HepG2 (cell line): ENCODE data around the gene CTCF. TPM values are rescaled to one million over a fixed set of nuclear protein-coding genes. Genes with fewer than 3 reads are reported as not detected.

Source experiments
- HMGA1 ChIP-seq: sonication (generic); formaldehyde crosslinking; conservative IDR thresholded peaks from 2 replicates; pipeline ENCODE4 v1.4.0; 2020; ENCODE audit warnings: missing genetic modification reagents
- KAT7 ChIP-seq: IDR thresholded peaks from 2 replicates; pipeline ENCODE4 v1.6.1; 2018; ENCODE audit warnings: borderline replicate concordance, missing compliant biosample characterization
- KLF11 ChIP-seq: IDR thresholded peaks from 2 replicates; pipeline ENCODE4 v1.6.1; 2016; ENCODE audit warnings: missing compliant biosample characterization
- MED13 ChIP-seq: sonication (generic); formaldehyde crosslinking; IDR thresholded peaks from 2 replicates; pipeline ENCODE4 v1.5.0; 2020; ENCODE audit warnings: missing genetic modification reagents
- MIER3 ChIP-seq: IDR thresholded peaks from 2 replicates; pipeline ENCODE4 v1.6.1; 2016; ENCODE audit warnings: missing compliant biosample characterization, borderline replicate concordance
- PREB ChIP-seq: sonication (generic); formaldehyde crosslinking; IDR thresholded peaks from 2 replicates; pipeline ENCODE4 v1.4.0; 2020; ENCODE audit warnings: missing genetic modification reagents
- SMAD3 ChIP-seq: sonication (generic); formaldehyde crosslinking; IDR thresholded peaks from 2 replicates; pipeline ENCODE4 v1.4.0; 2020; ENCODE audit warnings: missing genetic modification reagents
- SP5 ChIP-seq: IDR thresholded peaks from 2 replicates; pipeline ENCODE4 v1.6.1; 2016; ENCODE audit warnings: low read depth, borderline replicate concordance
- THAP9 ChIP-seq: sonication (generic); formaldehyde crosslinking; IDR thresholded peaks from 2 replicates; pipeline ENCODE4; 2020; ENCODE audit warnings: missing genetic modification reagents, mild to moderate bottlenecking, borderline replicate concordance
- THYN1 ChIP-seq: sonication (generic); formaldehyde crosslinking; IDR thresholded peaks from 2 replicates; pipeline ENCODE4 v1.8.1; 2023; ENCODE audit warnings: low read depth, mild to moderate bottlenecking, moderate library complexity, missing genetic modification reagents, borderline replicate concordance
- ZFP90 ChIP-seq: sonication (generic); formaldehyde crosslinking; IDR thresholded peaks from 2 replicates; pipeline ENCODE4 v1.8.0; 2022; ENCODE audit warnings: missing genetic modification reagents, mild to moderate bottlenecking, inconsistent platforms, borderline replicate concordance
- ZNF343 ChIP-seq: sonication (generic); formaldehyde crosslinking; IDR thresholded peaks from 2 replicates; pipeline ENCODE4 v1.4.0; 2020; ENCODE audit warnings: mild to moderate bottlenecking, missing genetic modification reagents
- ZNF460 ChIP-seq: sonication (generic); formaldehyde crosslinking; IDR thresholded peaks from 2 replicates; pipeline ENCODE4 v1.5.1; 2020; ENCODE audit warnings: missing genetic modification reagents, mild to moderate bottlenecking, borderline replicate concordance
- ZNF709 ChIP-seq: sonication (generic); formaldehyde crosslinking; IDR thresholded peaks from 2 replicates; pipeline ENCODE4 v1.5.0; 2020; ENCODE audit warnings: mild to moderate bottlenecking, missing genetic modification reagents
- ZNF790 ChIP-seq: sonication (generic); formaldehyde crosslinking; IDR thresholded peaks from 2 replicates; pipeline ENCODE4 v1.8.0; 2022; ENCODE audit warnings: missing genetic modification reagents, mild to moderate bottlenecking, borderline replicate concordance
- polyA plus RNA-seq, 8 experiments: library from polyadenylated mRNA; depleted of rRNA in 3 of 8; stranded (reverse) in 7 of 8; unstranded in 1 of 8; fragments of >200 nt; fragmentation: Illumina TruSeq in 4 of 8; extraction: Trizol in 4 of 8; gene quantifications; 2 replicates each; pipeline versions ENCODE4 v1.2.1 to v1.2.3, GENCODE V29; 2011 to 2016; ENCODE audit warnings: low read depth in 4 of 8, missing spikeins in 1 of 8, mixed read lengths in 1 of 8; ENCODE audit not compliant: insufficient read depth in 1 of 8
- total RNA-seq, 5 experiments: library from RNA; depleted of rRNA; stranded (reverse); fragments of >200 nt; fragmentation: Illumina TruSeq; extraction: Trizol; gene quantifications; 2 replicates each; pipeline ENCODE4 v1.2.3, GENCODE V29; 2016; ENCODE audit warnings: low read depth in 1 of 5
- TF ChIP-seq, protein P1 (sequence below): IDR thresholded peaks from 2 replicates; pipeline ENCODE4 v1.6.1; 2016; ENCODE audit warnings: missing genetic modification reagents, missing compliant biosample characterization
- TF ChIP-seq, protein P2 (sequence below): sonication (generic); formaldehyde crosslinking; IDR thresholded peaks from 2 replicates; pipeline ENCODE4 v1.8.0; 2022; ENCODE audit warnings: missing genetic modification reagents, mild to moderate bottlenecking, inconsistent platforms, borderline replicate concordance
- TF ChIP-seq, protein P3 (sequence below): sonication (generic); formaldehyde crosslinking; IDR thresholded peaks from 2 replicates; pipeline ENCODE4 v1.5.0; 2020; ENCODE audit warnings: missing genetic modification reagents, mild to moderate bottlenecking, borderline replicate concordance
- TF ChIP-seq, protein P4 (sequence below): IDR thresholded peaks from 2 replicates; pipeline ENCODE4 v1.6.1; 2016; ENCODE audit warnings: low read depth, control low read depth
- TF ChIP-seq, protein P5 (sequence below): sonication (generic); formaldehyde crosslinking; IDR thresholded peaks from 2 replicates; pipeline ENCODE4 v1.4.0; 2020; ENCODE audit warnings: missing genetic modification reagents, mild to moderate bottlenecking, borderline replicate concordance

The CTCF gene
- total and polyA plus RNA-seq, 2 of the 13 experiments (the other 11 are each of a cell fraction or from before 2014, with no cell fraction given), result 19.5 to 37.5 TPM

DNA sequence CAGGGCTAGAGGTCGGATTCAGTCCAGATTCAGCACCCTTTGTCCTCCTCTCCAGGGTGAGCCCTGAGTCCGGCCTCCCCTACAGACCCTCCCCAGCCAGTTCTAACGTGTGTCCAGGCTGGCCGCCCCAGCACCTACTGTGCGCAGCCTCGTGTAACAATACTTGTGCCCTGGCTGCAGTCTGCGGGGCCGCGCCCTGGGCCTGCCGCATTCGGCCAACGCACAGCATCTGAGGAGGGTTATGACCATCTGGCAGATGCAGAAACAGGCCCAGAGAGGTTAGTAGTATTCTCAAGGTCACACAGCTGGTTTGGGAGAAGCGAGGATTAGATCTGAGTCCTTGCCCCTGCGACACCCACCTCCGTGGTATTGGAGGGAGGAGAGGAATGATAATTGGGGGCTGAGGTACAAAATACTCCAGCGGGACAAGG is 32.7 kb upstream of the CTCF start (continued):
- TF ChIP-seq SP5, result no peak
- no peak for TF ChIP-seq ZNF709 (CRISPR knock-in tag)
- TF ChIP-seq, protein P1, sequence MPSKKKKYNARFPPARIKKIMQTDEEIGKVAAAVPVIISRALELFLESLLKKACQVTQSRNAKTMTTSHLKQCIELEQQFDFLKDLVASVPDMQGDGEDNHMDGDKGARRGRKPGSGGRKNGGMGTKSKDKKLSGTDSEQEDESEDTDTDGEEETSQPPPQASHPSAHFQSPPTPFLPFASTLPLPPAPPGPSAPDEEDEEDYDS, result no peak
- peak; percentile 48; the same call in 1 of the 2 replicates for TF ChIP-seq THAP9 (CRISPR knock-in tag)
- TF ChIP-seq MIER3 (CRISPR knock-in tag), result no peak
- TF ChIP-seq KLF11, result no peak
- TF ChIP-seq, protein P2, sequence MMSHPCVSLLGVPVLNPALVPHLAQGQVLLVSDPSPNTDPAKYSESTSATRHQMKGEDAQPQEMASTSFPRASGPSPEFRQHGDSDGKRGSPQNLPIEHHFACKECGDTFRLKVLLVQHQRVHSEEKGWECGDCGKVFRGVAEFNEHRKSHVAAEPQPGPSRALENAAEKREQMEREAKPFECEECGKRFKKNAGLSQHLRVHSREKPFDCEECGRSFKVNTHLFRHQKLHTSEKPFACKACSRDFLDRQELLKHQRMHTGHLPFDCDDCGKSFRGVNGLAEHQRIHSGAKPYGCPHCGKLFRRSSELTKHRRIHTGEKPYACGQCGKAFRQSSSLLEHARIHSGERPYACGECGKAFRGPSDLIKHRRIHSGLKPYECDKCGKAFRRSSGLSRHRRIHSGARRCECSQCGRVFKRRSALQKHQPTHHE (CRISPR knock-in tag), result no peak
- no peak for TF ChIP-seq SMAD3 (CRISPR knock-in tag)
- no peak for TF ChIP-seq KAT7 (CRISPR knock-in tag)
- TF ChIP-seq, protein P3, sequence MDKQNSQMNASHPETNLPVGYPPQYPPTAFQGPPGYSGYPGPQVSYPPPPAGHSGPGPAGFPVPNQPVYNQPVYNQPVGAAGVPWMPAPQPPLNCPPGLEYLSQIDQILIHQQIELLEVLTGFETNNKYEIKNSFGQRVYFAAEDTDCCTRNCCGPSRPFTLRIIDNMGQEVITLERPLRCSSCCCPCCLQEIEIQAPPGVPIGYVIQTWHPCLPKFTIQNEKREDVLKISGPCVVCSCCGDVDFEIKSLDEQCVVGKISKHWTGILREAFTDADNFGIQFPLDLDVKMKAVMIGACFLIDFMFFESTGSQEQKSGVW (CRISPR knock-in tag), result no peak
- TF ChIP-seq, protein P4, sequence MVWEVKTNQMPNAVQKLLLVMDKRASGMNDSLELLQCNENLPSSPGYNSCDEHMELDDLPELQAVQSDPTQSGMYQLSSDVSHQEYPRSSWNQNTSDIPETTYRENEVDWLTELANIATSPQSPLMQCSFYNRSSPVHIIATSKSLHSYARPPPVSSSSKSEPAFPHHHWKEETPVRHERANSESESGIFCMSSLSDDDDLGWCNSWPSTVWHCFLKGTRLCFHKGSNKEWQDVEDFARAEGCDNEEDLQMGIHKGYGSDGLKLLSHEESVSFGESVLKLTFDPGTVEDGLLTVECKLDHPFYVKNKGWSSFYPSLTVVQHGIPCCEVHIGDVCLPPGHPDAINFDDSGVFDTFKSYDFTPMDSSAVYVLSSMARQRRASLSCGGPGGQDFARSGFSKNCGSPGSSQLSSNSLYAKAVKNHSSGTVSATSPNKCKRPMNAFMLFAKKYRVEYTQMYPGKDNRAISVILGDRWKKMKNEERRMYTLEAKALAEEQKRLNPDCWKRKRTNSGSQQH (CRISPR knock-in tag), result no peak
- no peak for TF ChIP-seq ZNF790
- TF ChIP-seq ZFP90, result no peak
- TF ChIP-seq, protein P5, sequence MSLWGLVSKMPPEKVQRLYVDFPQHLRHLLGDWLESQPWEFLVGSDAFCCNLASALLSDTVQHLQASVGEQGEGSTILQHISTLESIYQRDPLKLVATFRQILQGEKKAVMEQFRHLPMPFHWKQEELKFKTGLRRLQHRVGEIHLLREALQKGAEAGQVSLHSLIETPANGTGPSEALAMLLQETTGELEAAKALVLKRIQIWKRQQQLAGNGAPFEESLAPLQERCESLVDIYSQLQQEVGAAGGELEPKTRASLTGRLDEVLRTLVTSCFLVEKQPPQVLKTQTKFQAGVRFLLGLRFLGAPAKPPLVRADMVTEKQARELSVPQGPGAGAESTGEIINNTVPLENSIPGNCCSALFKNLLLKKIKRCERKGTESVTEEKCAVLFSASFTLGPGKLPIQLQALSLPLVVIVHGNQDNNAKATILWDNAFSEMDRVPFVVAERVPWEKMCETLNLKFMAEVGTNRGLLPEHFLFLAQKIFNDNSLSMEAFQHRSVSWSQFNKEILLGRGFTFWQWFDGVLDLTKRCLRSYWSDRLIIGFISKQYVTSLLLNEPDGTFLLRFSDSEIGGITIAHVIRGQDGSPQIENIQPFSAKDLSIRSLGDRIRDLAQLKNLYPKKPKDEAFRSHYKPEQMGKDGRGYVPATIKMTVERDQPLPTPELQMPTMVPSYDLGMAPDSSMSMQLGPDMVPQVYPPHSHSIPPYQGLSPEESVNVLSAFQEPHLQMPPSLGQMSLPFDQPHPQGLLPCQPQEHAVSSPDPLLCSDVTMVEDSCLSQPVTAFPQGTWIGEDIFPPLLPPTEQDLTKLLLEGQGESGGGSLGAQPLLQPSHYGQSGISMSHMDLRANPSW (CRISPR knock-in tag), result no peak
- TF ChIP-seq PREB, result no peak
- TF ChIP-seq HMGA1, result no peak
- TF ChIP-seq ZNF460 (CRISPR knock-in tag), result no peak
- no peak for TF ChIP-seq ZNF343
- TF ChIP-seq MED13 (CRISPR knock-in tag), result no peak
- no peak for TF ChIP-seq THYN1
